Measurements from ENCODE around the gene TTC22. TPM values are rescaled to one million over a fixed set of nuclear protein-coding genes. Genes with fewer than 3 reads are reported as not detected.
A peak's percentile ranks its signal among the peaks of the same experiment; 100 is the strongest.

The TTC22 gene
- total RNA-seq: 1 to 10 TPM; 2.7 to 8.9 (median 4.7) TPM
- long read RNA-seq: 0 reads

DNA sequence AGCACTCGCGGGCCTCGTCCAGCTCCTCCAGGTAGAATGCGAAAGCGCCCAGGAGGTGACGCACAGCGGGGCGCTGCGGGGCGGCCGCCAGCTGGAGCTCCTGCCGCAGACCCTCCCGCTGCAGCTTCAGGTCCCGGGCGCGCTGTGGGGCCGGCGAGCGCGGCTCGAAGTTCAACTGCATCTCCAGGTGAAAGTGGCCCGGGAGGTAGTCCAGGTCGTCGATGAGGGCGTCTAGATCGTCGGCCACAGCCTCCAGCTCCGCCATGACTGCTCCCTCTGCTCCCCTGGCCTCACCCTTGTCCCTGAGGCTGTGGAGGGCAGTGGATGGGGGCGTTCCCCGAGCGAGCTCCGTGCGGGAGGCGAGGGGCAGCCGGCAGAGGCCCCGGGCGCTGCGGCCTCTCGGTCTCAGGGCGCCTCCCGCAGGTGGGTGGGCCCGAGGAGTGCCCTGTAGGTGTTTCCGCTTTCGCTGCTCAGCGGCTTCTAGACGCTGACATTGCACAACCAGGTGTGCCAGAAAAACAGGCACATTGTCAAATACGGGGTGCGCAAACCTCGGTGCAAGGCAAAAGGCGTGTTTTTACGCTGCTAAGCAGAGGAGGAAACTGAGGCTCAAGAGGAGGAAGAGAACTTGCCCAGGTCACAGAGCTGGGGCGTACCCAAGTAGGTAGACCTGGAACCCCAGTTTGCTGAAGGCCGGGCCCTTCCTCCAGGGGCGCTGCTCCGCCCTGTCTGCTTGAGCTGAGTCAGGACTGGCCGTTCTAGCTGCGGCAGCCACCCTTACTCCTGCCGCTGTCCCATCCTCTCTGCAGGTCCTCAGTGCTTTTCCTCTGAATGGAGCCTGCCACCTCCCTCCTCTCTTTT lies at the start of gene TTC22:
TSS of gene TTC22 (minus strand) at position 425 of the 861 bp plus-strand sequence. CDS start at position 265, 160 bp downstream.
- DNase-seq (peak; percentile 78 to 82 (median 79)), ATAC-seq (peak; percentile 59 to 77 (median 72))
- H3K4me1 ChIP-seq: peaks cover 0 to 62% (median 15%) of the 10 kb centered on the region in 4 donors
- no peaks in the 10 kb centered on the region for H3K36me3 ChIP-seq
- WGBS (ENCODE audit: insufficient coverage, low coverage, low lambda C conversion rate, missing lambda C conversion rate): 0% methylated on average over 21 of the region's 58 CpGs
- intact Hi-C loops (cut with DNase I): loop anchor here in 1 of 2 donors (10.0 kb wide), 1 partner anchor 306 kb away; no protein-coding TSS in a partner anchor
- H3K27me3 ChIP-seq: no peaks in the 10 kb centered on the region
- peak within 1 kb of the TSS; percentile 33 to 59 (median 54) for H3K27ac ChIP-seq
- no peaks in the 10 kb centered on the region for H3K9me3 ChIP-seq
- TF ChIP-seq, protein P1, sequence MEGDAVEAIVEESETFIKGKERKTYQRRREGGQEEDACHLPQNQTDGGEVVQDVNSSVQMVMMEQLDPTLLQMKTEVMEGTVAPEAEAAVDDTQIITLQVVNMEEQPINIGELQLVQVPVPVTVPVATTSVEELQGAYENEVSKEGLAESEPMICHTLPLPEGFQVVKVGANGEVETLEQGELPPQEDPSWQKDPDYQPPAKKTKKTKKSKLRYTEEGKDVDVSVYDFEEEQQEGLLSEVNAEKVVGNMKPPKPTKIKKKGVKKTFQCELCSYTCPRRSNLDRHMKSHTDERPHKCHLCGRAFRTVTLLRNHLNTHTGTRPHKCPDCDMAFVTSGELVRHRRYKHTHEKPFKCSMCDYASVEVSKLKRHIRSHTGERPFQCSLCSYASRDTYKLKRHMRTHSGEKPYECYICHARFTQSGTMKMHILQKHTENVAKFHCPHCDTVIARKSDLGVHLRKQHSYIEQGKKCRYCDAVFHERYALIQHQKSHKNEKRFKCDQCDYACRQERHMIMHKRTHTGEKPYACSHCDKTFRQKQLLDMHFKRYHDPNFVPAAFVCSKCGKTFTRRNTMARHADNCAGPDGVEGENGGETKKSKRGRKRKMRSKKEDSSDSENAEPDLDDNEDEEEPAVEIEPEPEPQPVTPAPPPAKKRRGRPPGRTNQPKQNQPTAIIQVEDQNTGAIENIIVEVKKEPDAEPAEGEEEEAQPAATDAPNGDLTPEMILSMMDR (IDR thresholded peaks at IDR 0.05): peak; percentile 41 to 61 (median 52)
- peak; percentile 45 for TF ChIP-seq POLR2A (IDR thresholded peaks at IDR 0.05)
- H3K4me3 ChIP-seq: peak within 1 kb of the TSS; percentile 66 to 74 (median 66)

- WGBS (ENCODE audit: insufficient coverage, low coverage, low lambda C conversion rate, missing lambda C conversion rate): 72% methylated on average over 8 of the region's 9 CpGs
Observed at GRCh38 chr1:54850737-54851136, 49.6 kb upstream of the TTC22 start.

GRCh38 chr1:54850069-54850730 lies 49.1 kb upstream of the TTC22 start:
- no peak overlapping the region for H3K4me3 ChIP-seq
- no peak overlapping the region for H3K27ac ChIP-seq
- peaks cover 0 to 69% (median 36%) of the 10 kb centered on the region in 4 donors for H3K36me3 ChIP-seq
- WGBS (ENCODE audit: insufficient coverage, low coverage, low lambda C conversion rate, missing lambda C conversion rate): 55% methylated on average over 5 of the region's 5 CpGs
- TF ChIP-seq POLR2A (IDR thresholded peaks at IDR 0.05): no peak
- TF ChIP-seq, protein P1 (IDR thresholded peaks at IDR 0.05): no peak
- no peaks in the 10 kb centered on the region for H3K27me3 ChIP-seq
- ATAC-seq: peak in 1 of 4 donors; percentile 64
- intact Hi-C loops (cut with DNase I): no loop called here
- DNase-seq: no peak
- H3K9me3 ChIP-seq: no peaks in the 10 kb centered on the region
- peaks cover 0 to 32% (median 13%) of the 10 kb centered on the region in 4 donors for H3K4me1 ChIP-seq

More at GRCh38 chr1:54850737-54851136, 49.6 kb upstream of the TTC22 start:
- no peak for DNase-seq
- no peak overlapping the region for H3K4me3 ChIP-seq
- peaks cover 4 to 74% (median 36%) of the 10 kb centered on the region in 4 donors for H3K36me3 ChIP-seq
- ATAC-seq: no peak
- intact Hi-C loops (cut with DNase I): no loop called here
- H3K9me3 ChIP-seq: no peaks in the 10 kb centered on the region
- H3K27me3 ChIP-seq: no peaks in the 10 kb centered on the region
- peaks cover 0 to 32% (median 13%) of the 10 kb centered on the region in 4 donors for H3K4me1 ChIP-seq
- TF ChIP-seq, protein P1 (IDR thresholded peaks at IDR 0.05): no peak
- TF ChIP-seq POLR2A (IDR thresholded peaks at IDR 0.05): no peak
- no peak overlapping the region for H3K27ac ChIP-seq

DNA sequence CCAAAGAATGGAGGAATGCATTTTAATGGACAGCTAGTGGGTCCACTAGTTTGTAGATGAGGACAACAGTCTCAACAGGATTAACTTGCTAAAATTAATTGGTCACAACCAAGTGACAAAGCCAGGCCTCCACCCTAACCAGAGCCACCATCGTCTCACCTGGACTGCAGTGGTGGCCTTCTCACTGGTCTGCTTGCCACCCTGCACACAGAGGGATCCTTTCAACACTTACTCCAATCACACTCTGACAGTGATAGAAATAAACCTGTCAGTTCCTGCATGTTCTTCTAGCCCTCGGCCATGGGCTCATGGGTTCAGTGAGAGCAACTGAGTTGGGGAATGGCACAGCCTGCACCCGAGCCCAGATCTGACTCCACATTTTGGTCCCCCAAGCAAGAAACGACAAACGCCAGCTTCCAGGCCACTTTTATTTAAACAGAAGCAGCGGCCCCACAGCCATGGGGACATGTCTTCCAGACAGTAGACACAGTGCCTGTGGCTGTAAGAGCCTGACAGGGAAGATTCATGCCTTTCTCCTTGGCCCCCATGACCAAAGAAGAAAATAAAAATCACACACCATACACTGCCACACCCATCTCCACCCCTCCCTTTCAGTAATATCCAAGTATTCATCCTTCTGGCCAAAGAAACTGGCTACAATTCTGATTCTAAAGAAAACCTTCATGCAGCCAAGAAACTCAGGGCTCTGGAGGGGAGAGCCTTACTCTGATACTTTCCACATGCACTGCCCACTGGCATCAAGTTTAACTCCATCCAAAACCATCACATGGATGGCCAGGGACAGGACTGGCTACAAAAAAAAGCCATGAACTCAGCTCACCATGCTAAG lies 48.3 kb upstream of the TTC22 start:
- Histone ChIP-seq H3K27ac (no peak overlapping the region), H3K36me3 (peaks cover 0 to 63% (median 36%) of the 10 kb centered on the region in 4 donors), H3K27me3 (no peaks in the 10 kb centered on the region), H3K9me3 (no peaks in the 10 kb centered on the region), H3K4me1 (peaks cover 0 to 32% (median 11%) of the 10 kb centered on the region in 4 donors), H3K4me3 (no peak overlapping the region)
- ATAC-seq (no peak), DNase-seq (peak in 1 of 3 donors; percentile 4)
- TF ChIP-seq, protein P1 (IDR thresholded peaks at IDR 0.05): no peak
- no peak for TF ChIP-seq POLR2A (IDR thresholded peaks at IDR 0.05)
- WGBS (ENCODE audit: insufficient coverage, low coverage, low lambda C conversion rate, missing lambda C conversion rate): 79% methylated on average over 3 of the region's 6 CpGs
- intact Hi-C loops (cut with DNase I): no loop called here

Data from right lobe of liver (tissue), 6 donors.